HG03558 (cell line): ENCODE data around the gene MAB21L3.

Experiments used
- ATAC-seq: cut with Tn5 transposase; IDR thresholded peaks from one replicate; pipeline ENCODE4 v1.9.1; 2021; ENCODE audit warnings: moderate number of reproducible peaks; ENCODE audit not compliant: unreplicated experiment; ENCODE audit errors: extremely low read depth

The MAB21L3 gene

DNA sequence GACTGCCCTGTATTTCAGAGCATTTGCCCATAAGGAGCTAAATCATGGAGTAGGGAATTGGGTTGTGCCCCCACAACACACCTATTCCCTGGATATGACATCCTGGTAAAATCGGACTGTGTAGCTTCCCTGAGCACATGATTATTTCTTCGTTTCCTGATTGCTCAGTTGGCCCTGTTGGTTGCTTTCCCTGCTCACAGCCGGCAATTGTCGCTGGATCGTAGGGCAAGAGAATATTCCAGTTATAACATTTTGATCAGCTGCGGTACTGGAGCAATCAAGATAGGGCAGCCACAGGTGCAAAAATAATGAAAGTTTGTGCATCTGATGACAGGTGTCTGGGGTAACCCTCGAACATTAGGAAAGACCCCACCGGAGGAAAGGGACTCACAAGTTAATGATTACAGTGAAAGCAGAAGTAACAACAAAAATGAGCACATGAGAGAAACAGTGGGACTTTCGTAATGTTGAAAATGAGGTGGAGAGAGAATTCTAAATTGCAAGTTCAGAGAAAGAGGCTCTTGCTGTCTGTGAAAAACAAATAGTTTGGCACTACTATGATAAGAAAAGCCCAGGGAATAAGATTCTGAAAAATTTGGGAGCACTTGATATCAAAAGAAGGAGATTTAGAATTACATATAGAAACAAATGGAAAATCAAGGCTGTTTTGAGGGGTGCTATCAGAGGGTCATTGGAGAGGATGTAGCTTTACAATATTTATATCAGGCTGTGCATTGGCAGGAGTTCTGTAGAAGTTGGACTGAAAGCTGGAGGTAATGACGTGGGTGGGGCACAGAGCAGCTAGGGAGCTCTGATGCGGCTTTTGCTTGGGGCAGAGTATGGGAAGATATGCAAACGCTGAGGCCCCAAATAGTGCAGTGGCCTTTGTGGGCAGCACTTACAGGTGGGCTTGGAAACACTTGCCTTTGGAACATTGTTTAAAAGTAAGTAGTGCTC, at the start of gene MAB21L3:
TSS of gene MAB21L3 (plus strand) at position 833 of the 957 bp plus-strand sequence. CDS start 1,217 bp downstream, outside the sequence.
- ATAC-seq, result peak; percentile 62

DNA sequence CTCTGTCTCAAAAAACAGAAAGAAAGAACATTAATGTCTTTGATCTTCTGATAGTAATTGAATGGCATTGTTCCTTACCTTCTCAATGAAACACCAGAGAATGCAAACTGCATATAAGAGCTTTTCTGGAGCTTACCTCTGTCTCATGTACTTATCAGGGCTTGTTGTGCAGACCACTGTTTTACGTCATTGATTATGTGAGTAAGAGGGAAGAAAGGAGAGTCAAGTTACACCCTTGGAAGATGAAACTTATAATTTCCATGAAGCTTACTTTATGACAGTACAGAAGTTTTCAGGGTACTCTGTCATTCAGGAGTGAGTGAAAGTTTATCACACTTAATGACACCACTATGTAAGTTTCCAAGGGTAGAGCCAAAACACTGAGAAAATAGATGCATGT, 49.0 kb upstream of the MAB21L3 start:
- no peak for ATAC-seq

DNA sequence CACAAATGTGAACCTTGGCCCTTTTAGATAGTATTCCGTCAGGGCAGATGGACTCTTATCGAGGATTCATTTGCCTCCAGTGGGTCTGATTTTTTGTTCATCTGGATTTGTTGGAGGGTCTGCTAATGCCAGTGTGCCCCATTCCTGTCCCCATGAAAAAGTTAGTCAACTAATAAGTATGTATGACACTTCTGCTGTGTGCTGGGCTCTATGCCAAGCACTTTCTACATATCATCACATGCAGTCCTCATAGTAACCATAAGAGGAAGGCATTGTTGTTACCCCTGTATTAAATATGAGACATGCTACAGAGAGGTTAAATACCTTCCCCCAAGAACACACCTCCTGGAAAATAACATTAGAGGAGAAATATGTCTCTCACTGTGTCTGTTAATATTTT, 46.6 kb upstream of the MAB21L3 start:
- ATAC-seq, result no peak

DNA sequence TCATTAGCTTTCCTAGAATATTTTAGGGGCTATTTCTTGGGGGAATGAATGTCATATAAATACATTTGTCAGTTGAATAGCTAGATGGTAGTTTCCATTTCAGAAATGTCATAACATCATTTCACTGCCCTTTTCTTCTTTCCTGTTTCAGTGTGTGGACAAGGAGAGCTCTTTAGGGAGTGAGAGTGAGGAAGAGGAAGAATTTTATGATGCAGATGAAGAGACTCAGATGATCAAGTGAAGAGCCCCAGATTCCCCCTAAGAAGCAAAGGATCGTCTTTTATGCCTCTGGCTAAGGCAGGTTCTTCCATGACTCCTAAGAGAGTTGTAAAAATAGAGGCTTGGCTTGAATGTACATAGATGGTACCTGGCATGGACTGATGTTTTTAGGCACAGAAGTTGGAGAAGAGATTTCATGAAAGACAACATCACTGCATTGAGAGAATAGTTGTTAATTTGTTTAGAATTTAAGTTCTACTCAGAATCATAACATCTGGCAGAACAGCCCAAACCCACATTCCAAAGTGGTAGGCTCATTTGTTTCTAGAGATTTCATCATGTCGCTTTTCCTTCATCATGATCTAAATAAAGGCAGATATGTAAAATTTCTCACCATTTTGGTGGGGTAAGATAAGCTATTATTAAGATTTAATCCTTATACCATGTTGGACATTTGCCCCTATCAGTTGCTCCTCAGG, 44.2 kb upstream of the MAB21L3 start:
- ATAC-seq, result no peak

DNA sequence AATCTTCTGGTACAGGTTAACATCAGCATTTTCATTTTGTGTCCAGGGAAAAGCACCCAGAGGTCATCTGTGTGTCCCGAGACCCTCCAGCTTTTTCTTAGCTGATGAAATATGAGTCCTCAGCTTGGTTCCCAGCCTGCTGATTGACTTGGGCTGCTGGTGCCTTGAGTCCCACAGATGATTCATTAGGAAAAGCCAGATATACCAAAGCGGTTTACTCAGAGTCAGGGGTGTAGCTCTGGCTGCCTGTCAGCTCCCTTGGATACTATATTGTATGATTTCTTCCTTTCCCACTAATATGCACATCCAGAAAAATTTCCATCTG, 43.7 kb upstream of the MAB21L3 start:
- no peak for ATAC-seq

DNA sequence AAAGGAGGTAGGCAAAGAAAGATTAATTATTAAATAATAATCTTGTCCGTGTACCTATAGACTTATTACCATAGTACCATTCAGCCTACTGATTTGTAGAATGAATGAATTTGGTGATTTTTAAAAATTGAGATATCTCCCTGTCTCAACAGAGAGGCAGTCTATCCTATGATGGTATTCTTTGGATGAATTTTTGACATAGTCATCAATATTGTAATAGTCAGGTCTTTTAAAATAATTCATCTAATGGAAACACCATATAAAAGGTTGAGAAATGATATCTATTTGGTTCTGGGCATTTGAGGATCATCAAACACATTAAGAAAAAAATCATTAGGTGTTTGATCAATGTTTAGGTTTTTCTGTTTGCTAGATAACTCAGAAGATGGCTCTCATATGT, 35.6 kb upstream of the MAB21L3 start:
- ATAC-seq, result no peak

DNA sequence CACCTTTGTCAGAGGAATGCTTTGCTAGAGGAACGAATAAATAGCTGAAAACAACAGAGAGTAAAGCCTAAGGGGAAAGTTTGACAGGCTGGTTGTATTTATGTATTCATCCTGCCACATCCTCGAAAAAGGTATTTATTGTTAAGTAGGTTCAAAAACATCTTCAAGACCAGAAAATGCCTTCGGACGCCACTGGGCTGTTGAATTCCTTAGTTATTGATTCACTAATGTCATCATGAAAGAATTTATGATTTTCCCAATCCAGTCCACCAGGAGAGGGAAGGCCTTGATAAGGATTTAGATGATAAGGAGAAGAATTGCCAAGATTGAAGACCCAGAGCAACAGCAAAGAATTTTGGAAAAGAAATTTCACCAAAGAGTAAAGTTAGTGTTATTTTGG, 35.2 kb upstream of the MAB21L3 start:
- ATAC-seq, result no peak

DNA sequence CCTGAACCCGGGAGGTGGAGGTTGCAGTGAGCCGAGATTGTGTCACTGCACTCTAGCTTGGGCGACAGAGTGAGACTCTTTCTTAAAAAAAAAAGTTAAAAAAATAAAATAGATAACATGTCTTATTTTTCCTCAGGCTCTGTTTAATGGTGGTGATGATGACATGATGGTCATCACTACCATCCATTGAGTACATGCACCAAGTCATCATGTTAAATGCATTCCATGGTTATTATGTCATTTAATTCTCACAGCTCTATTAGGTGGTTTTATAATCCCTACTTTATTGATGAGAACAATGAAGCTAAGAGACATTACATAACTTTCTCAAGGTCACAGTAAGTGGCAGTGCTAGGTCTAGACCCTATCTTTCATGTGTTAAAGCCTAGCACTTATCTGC, 34.4 kb upstream of the MAB21L3 start:
- no peak for ATAC-seq

DNA sequence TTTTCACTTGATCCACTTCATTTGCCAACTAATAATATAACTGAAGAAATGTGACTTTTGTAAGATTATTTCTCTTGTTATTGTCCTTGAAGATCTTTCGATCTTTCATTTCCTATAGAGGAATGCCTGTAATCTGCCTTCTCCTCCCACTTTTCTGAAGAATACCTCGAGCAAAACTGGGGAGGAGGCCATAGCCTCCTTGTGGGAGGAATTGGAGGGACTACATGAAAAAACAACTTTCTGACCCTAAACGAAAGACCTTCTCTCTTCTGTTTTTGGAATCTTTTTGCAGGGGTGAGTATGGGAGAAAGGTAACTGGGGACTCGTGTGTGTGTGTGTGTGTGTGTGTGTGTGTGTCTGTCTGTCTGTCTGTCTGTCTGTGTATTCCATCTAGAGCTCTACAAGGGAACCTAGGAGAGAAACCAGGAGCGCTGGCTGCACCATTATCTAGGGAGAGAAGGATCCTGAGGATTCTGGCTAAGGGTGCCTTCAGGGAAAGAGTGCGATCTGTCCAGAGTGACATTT, 32.4 kb upstream of the MAB21L3 start:
- ATAC-seq, result no peak

DNA sequence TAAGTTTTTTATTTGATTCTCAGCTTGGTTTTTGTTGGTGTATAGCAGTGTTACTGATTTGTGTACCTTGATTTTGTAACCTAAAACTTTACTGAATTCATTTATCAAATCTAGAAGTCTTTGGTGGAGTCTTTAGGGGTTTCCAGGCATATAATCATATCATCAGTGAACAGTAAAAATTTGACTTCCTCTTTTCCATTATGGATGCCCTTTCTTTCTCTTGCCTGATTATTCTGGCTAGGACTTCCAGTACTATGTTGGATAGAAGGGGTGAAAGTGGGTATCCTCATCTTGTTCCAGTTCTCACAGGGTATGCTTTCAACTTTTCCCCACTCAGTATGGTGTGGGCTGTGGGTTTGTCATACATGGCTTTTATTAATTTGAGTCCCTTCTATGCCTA, 23.6 kb upstream of the MAB21L3 start:
- no peak for ATAC-seq

DNA sequence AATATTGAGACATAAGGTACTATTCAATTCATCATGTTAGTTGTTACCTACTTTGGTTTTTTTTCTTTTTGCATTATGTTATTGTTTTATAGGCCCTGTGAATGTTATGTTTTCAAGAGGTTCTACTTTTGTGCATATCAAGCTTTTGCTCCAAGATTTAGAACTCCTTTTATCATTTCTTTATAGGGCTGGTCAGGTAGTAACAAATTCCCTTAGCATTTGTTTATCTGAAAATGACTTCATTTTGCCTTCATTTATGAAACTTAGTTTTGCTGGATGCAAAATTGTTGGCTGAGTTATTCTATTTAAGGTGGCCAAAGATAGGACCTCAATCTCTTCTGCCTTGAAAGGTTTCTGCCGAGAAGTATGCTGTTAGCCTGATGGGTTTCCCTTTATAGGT, 21.3 kb upstream of the MAB21L3 start:
- no peak for ATAC-seq

DNA sequence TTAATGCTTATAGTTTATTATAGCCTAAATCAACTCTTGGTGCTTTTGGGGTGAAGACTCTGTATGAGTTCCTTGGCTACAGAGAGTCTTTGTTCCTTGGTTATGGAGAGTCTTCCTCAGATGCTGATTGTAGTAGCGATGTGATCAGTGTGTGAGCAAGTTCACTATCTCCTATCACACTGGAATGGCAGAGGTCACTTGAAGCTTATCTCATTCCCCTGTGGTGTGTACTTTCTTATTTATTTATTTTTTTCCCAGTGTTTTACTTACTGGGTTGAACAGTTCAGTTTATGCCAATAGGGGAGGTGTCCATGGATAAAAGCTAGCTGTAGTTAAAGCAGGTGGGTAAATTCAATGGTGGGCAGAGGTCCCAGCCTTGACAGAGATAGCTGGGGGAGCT, 20.1 kb upstream of the MAB21L3 start:
- ATAC-seq, result no peak

DNA sequence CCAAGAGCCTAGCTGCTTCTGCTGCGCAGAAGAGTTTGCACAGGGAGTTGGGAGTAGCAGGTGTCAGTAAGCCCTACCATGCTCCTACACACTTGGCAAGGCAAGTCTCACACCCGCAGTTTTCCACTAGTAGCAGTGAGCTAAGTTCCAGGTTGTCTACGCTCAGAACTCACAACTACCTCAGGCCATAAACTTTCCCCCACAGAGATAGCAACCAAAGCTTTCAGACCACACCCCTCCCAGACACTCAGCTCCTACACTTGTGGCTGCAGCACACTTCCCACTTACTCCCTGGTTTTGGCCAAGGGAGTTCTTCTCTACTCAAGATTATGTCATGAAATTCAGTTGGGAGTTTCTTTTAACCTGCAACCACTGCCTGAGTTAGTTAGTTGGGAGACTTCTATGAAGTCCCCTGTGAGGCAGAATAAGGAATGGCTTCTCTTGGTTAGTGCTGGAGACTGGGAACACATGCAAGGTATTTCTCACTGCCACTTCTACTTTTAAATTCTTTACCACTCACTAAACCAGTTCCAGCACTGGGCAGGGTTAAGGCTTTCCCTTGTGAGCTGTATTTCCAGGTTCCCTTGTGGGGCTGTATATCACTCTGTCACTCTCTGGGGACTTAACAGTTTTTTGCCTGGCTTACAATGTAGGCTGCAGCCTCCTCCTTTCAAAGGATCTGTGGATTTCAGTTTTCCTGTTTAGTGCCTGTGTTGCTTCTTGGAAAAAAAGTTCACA, 18.3 kb upstream of the MAB21L3 start:
- no peak for ATAC-seq

DNA sequence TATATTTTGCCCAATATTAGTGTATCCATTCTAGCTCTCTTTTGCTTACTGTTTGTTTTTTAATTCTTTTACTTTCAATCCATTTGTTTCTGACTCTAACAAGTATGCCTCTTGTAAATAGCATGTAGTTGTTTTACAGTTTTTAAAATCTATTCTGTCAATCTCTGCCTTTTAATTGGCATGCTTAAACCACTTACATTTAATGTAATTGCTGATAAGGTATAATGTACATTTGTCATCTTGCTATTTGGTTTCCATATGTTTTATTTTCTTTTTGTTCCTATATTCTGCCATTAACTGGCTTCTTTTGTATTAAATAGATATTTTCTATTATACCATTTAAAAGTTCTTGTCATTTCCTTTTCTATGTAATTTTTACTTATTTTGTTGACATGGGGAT, 16.2 kb upstream of the MAB21L3 start:
- no peak for ATAC-seq

DNA sequence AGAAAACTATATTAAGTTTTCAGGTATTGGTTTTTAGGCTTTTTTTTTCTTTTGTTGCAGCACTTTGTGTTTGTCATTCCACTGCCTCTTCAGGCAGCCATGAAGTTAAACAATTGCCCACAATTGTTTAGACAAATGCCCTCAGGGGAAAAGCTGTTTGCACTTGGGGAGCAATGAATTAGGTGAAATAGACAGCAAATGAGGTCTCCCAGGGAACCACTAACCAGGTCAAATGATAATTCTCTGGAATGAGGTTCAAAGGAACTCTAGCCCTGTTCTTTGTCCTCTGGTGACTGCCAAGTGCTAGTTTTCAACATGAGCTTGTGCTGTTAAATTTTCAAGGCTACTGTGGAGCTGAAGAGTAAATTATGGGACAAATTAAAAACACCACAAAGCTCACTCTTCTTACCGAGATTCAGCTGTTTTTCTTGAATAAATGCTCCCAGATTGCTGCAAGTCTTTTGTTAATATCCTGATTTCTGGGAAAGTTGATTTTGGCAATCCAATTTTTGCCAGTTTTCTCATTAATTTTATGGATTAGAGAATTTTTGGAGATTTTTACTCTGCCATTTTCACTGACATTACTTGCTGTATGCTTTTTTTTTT, 15.1 kb upstream of the MAB21L3 start:
- ATAC-seq, result no peak

DNA sequence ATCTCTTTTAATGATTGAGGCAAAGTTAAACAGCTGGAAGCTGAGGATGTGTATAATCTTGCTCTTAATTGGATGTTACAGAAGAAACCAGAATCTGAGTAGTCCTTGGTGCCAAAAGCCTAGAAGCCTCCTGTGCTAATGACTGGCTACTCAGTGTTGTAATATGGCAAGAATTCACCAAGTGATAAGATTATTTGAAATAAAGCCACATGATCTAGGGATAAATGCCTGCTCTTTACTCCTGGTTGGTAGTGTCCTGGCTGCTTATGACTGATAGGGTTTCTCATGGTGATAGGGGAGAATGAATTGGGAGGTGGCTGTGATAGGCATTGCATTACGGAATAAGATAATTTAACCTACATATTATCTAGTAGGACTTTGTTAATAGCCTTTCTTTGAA, 13.6 kb upstream of the MAB21L3 start:
- ATAC-seq, result no peak

DNA sequence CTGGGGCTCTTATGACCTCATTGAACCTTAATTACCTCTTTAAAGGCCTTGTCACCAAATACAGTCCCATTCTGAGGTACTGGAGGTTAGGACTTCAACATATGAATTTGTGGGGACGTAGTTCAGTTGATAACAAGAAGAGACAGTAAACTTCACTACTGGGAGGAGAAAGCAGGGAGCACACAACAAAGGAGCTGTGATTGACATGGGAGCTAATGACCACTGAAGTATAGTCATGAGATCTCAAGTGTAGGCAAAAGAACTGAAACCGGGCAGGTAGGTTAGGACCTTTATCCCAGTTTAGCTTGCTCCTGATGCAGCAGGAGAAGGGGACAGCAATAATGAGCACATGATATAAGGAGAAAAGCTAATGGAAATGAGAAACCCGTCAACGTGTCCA, 11.8 kb upstream of the MAB21L3 start:
- ATAC-seq, result no peak

DNA sequence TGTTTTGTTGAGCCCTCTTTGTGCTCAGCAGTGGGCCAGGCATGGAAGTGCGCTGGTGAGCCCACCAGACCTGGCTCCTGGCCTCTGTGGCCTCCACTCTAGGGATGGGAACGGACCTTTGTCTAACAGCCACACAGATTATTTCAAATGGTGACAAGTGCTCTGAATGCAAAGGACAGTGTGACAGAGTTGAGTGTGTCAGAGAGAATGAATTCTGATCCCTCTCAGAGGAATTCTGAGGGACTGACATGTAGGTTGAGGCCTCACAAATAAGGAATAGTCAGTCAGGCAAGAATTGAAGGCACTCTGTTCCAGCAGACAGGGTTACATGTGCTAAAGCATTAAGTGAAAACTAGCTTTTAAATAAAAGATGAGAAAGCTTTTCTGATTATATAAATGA, 11.3 kb upstream of the MAB21L3 start:
- ATAC-seq, result no peak

DNA sequence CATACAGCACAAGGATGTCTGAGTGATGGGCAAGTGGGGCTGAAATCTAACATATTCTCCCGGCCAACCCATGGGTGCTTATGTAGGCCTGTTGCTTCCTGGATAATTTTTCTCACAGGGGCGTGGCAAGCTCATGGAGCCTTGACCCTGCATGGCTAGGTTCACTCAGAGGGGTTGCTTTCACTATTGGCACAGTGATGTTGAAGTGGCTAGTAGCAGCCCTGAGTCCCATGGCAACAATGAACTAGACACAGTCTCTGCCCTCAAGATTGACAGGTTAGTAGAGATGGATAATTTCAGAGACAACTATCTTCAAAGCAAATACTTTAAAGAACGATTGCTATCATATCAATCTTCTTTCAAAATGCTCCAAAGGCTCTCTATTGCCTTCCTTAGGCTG, 6.5 kb upstream of the MAB21L3 start:
- no peak for ATAC-seq

DNA sequence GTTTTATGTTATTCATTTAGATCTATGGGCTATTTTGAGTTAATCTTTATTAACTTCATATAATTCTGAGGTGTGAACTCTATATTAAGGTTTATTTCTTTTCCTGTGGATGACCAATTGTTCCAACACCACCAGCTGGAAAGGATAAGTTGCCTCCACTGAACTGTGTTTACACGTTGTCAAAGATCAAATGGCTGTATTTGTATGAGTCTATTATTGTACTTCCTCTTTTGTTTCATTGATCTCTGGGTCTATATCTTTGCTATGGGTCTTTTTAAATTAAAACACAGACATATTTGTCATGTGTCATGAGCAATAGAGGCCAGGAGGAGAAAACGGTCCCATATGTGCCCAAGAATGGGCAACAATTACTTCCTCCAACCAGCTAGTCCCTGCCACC, 5.2 kb upstream of the MAB21L3 start:
- no peak for ATAC-seq
